Liver (tissue), 9 donors: ENCODE results near the gene RANBP3. TPM values are rescaled to one million over a fixed set of nuclear protein-coding genes. Genes with fewer than 3 reads are reported as not detected.

Source experiments
- DNase-seq: peaks from one replicate; pipeline ENCODE4 v3.0.0-alpha.2; 2017; ENCODE audit warnings: low spot score
- H3K27ac ChIP-seq, 2 donors: one replicate each; pipeline ENCODE4 v1.7.0; 2013; ENCODE audit warnings: inconsistent platforms in 2 of 2, low read length in 2 of 2, control low read depth in 1 of 2, low read depth in 1 of 2, mild to moderate bottlenecking in 1 of 2
- H3K27me3 ChIP-seq, 4 donors: one replicate each; pipeline versions ENCODE4 v1.6.1 to v1.7.0; 2013; ENCODE audit warnings: low read length in 3 of 4, inconsistent platforms in 1 of 4, mild to moderate bottlenecking in 1 of 4, moderate library complexity in 1 of 4; ENCODE audit not compliant: control insufficient read depth in 4 of 4, insufficient read depth in 4 of 4
- H3K36me3 ChIP-seq, 4 donors: one replicate each; pipeline versions ENCODE4 v1.6.1 to v1.7.0; 2013; ENCODE audit warnings: low read length in 3 of 4, mild to moderate bottlenecking in 3 of 4, low read depth in 1 of 4, moderate library complexity in 1 of 4; ENCODE audit not compliant: control insufficient read depth in 4 of 4, insufficient read depth in 3 of 4
- H3K4me1 ChIP-seq, 4 donors: one replicate each; pipeline versions ENCODE4 v1.6.1 to v1.7.0; 2013; ENCODE audit warnings: low read length in 3 of 4, mild to moderate bottlenecking in 3 of 4, moderate library complexity in 1 of 4; ENCODE audit not compliant: control insufficient read depth in 4 of 4, insufficient read depth in 4 of 4
- H3K4me3 ChIP-seq, 3 donors: one replicate each; pipeline versions ENCODE4 v1.6.1 to v1.7.0; 2013; ENCODE audit warnings: low read length in 3 of 3, control low read depth in 1 of 3, low read depth in 1 of 3, mild to moderate bottlenecking in 1 of 3
- H3K9ac ChIP-seq, 2 donors: one replicate each; pipeline ENCODE4 v1.7.0; 2013; ENCODE audit warnings: low read length in 2 of 2, mild to moderate bottlenecking in 2 of 2, moderate library complexity in 2 of 2, control low read depth in 1 of 2, low read depth in 1 of 2
- H3K9me3 ChIP-seq, 4 donors: one replicate each; pipeline versions ENCODE4 v1.6.1 to v1.7.0; 2013; ENCODE audit warnings: low read length in 3 of 4; ENCODE audit not compliant: control insufficient read depth in 4 of 4
- FOXA1 ChIP-seq: IDR thresholded peaks from 2 replicates; pipeline ENCODE4 v1.6.1; 2016; ENCODE audit warnings: antibody characterized with exemption
- GABPA ChIP-seq, 2 donors: IDR thresholded peaks in 1 of 2; conservative IDR thresholded peaks in 1 of 2; 2 replicates each; pipeline ENCODE4 v1.6.1; 2016; ENCODE audit warnings: antibody characterized with exemption in 2 of 2, mild to moderate bottlenecking in 1 of 2, moderate library complexity in 1 of 2
- HNF4A ChIP-seq, 2 donors: conservative IDR thresholded peaks; 2 replicates each; pipeline ENCODE4 v1.6.1; 2016; ENCODE audit warnings: antibody characterized with exemption in 2 of 2, mild to moderate bottlenecking in 2 of 2
- HNF4G ChIP-seq: IDR thresholded peaks from 2 replicates; pipeline ENCODE4 v1.6.1; 2016; ENCODE audit warnings: antibody characterized with exemption
- JUND ChIP-seq, 2 donors: IDR thresholded peaks; 2 replicates each; pipeline ENCODE4 v1.6.1; 2016; ENCODE audit warnings: antibody characterized with exemption in 2 of 2
- NR2F2 ChIP-seq: IDR thresholded peaks from 2 replicates; pipeline ENCODE4 v1.6.1; 2016; ENCODE audit warnings: antibody characterized with exemption
- REST ChIP-seq: IDR thresholded peaks from 2 replicates; pipeline ENCODE4 v1.6.1; 2016; ENCODE audit warnings: antibody characterized with exemption, mild to moderate bottlenecking
- SP1 ChIP-seq: IDR thresholded peaks from 2 replicates; pipeline ENCODE4 v1.6.1; 2018; ENCODE audit warnings: antibody characterized with exemption, mild to moderate bottlenecking
- TAF1 ChIP-seq: conservative IDR thresholded peaks from 2 replicates; pipeline ENCODE4 v1.6.1; 2016; ENCODE audit warnings: antibody characterized with exemption, mild to moderate bottlenecking
- YY1 ChIP-seq: IDR thresholded peaks from 2 replicates; pipeline ENCODE4 v1.6.1; 2016; ENCODE audit warnings: antibody characterized with exemption, mild to moderate bottlenecking
- ZBTB33 ChIP-seq: IDR thresholded peaks from 2 replicates; pipeline ENCODE4 v1.6.1; 2016; ENCODE audit warnings: antibody characterized with exemption
- WGBS: extraction: QIAGEN DNeasy Blood & Tissue Kit; methylation state at CpG from one replicate; pipeline ENCODE4 v1.1.7; 2013; 5-methylcytosine and 5-hydroxymethylcytosine counted together
- polyA plus RNA-seq, 2 donors: library from polyadenylated mRNA; stranded (reverse) in 1 of 2; unstranded in 1 of 2; fragments of 200-250 nt in 1 of 2; fragments of >200 nt in 1 of 2; fragmentation: Nextera tagmentation in 1 of 2; extraction: Ambion mirVana in 1 of 2; gene quantifications; one replicate each; pipeline versions ENCODE4 v1.2.1 to v1.2.3, GENCODE V29; 2013 to 2015
- total RNA-seq, 2 donors: library from RNA; depleted of rRNA; stranded (reverse); fragments of >200 nt; gene quantifications; one replicate each; pipeline ENCODE4 v1.2.3, GENCODE V29; 2014
- TF ChIP-seq, protein P1 (sequence below): IDR thresholded peaks from 2 replicates; pipeline ENCODE4 v1.6.1; 2016; ENCODE audit warnings: antibody characterized with exemption
- TF ChIP-seq, protein P2 (sequence below): fragments of 150-350 bp; IDR thresholded peaks from 2 replicates; pipeline ENCODE4 v1.5.1; 2017; ENCODE audit warnings: improper control_type of control experiment, low read depth, low read length; ENCODE audit not compliant: missing input control
- donor health status: healthy.
- donor health status: healthy.
- donor health status: healthy.
- donor health status: healthy.
- donor health status: healthy.

The RANBP3 gene
- total and polyA plus RNA-seq, 4 donors = 10.0 to 23.3 (median 20.7) TPM

- TF ChIP-seq GABPA (IDR thresholded peaks at IDR 0.05 in 1 of 2, conservative IDR thresholded peaks at IDR 0.05 in 1 of 2) = no peak
- no peak for TF ChIP-seq HNF4G
- TF ChIP-seq FOXA1 = no peak
- TF ChIP-seq NR2F2 = no peak
- TF ChIP-seq, protein P1, sequence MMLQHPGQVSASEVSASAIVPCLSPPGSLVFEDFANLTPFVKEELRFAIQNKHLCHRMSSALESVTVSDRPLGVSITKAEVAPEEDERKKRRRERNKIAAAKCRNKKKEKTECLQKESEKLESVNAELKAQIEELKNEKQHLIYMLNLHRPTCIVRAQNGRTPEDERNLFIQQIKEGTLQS = no peak
- TF ChIP-seq, protein P2, sequence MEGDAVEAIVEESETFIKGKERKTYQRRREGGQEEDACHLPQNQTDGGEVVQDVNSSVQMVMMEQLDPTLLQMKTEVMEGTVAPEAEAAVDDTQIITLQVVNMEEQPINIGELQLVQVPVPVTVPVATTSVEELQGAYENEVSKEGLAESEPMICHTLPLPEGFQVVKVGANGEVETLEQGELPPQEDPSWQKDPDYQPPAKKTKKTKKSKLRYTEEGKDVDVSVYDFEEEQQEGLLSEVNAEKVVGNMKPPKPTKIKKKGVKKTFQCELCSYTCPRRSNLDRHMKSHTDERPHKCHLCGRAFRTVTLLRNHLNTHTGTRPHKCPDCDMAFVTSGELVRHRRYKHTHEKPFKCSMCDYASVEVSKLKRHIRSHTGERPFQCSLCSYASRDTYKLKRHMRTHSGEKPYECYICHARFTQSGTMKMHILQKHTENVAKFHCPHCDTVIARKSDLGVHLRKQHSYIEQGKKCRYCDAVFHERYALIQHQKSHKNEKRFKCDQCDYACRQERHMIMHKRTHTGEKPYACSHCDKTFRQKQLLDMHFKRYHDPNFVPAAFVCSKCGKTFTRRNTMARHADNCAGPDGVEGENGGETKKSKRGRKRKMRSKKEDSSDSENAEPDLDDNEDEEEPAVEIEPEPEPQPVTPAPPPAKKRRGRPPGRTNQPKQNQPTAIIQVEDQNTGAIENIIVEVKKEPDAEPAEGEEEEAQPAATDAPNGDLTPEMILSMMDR = no peak
Observed at GRCh38 chr19:6020166-6020882, 42.4 kb upstream of the RANBP3 start (continued).

DNA sequence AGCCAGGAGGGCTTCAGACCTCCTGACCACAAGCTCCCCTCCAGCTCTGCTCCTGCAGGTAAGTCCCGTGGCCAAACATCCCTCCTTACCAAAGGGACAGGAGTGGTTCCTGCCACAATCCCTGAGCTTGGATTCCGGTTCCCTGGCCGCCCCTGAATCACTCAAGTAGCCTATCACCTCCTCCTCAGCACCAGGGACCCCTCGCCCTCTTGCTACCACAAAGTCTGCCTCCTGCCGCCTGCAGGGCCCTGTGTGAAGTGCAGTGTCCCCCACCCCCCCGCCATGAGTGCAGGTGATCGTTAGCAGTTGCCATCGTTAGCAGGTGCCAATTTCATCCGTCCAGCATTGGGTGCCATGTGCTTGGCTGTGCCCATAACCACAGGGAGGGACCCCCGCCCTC, 40.8 kb upstream of the RANBP3 start:
- no peak overlapping the region for H3K27ac ChIP-seq
- peaks cover 5 to 32% (median 19%) of the 10 kb centered on the region in 4 donors for H3K4me1 ChIP-seq
- WGBS = 89% methylated on average over 10 of the region's 10 CpGs
- no peak overlapping the region for H3K9ac ChIP-seq
- no peaks in the 10 kb centered on the region for H3K27me3 ChIP-seq
- TF ChIP-seq HNF4G = no peak
- no peaks in the 10 kb centered on the region for H3K36me3 ChIP-seq
- DNase-seq = no peak
- no peaks in the 10 kb centered on the region for H3K9me3 ChIP-seq
- no peak overlapping the region for H3K4me3 ChIP-seq

DNA sequence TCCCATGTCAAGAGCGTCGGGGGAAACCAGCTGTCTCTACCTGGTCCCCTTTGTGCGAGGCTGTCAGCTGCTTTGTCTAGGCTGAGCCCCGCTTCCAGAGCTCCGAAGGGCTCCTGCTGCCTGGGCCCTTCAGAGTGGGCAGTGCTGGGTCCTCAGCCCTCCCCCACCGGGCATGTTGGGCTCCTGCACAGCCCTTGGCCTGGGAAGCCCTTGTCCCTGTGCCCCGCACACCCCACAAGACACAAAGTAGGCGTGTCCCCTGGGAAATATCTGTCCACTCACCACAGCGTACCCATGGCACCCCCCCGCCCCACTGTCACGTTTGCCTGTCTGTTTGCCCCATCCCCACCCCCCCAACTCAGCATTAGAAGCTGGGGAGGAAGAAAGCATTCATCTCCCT, 39.6 kb upstream of the RANBP3 start:
- DNase-seq = no peak
- Histone ChIP-seq H3K4me1 (peaks cover 5 to 26% (median 19%) of the 10 kb centered on the region in 4 donors), H3K9me3 (no peaks in the 10 kb centered on the region), H3K9ac (no peak overlapping the region), H3K27ac (no peak overlapping the region), H3K4me3 (no peak overlapping the region), H3K27me3 (no peaks in the 10 kb centered on the region), H3K36me3 (no peaks in the 10 kb centered on the region)
- no peak for TF ChIP-seq YY1
- no peak for TF ChIP-seq HNF4A (conservative IDR thresholded peaks at IDR 0.05)
- no peak for TF ChIP-seq SP1
- TF ChIP-seq ZBTB33 = no peak
- no peak for TF ChIP-seq JUND (IDR thresholded peaks at IDR 0.05)
- no peak for TF ChIP-seq TAF1
- TF ChIP-seq REST = no peak
- 95% methylated on average over 11 of the region's 11 CpGs for WGBS
